ENCODE results near the gene WDR47.
A peak's percentile ranks its signal among the peaks of the same experiment; 100 is the strongest.

The WDR47 gene

DNA sequence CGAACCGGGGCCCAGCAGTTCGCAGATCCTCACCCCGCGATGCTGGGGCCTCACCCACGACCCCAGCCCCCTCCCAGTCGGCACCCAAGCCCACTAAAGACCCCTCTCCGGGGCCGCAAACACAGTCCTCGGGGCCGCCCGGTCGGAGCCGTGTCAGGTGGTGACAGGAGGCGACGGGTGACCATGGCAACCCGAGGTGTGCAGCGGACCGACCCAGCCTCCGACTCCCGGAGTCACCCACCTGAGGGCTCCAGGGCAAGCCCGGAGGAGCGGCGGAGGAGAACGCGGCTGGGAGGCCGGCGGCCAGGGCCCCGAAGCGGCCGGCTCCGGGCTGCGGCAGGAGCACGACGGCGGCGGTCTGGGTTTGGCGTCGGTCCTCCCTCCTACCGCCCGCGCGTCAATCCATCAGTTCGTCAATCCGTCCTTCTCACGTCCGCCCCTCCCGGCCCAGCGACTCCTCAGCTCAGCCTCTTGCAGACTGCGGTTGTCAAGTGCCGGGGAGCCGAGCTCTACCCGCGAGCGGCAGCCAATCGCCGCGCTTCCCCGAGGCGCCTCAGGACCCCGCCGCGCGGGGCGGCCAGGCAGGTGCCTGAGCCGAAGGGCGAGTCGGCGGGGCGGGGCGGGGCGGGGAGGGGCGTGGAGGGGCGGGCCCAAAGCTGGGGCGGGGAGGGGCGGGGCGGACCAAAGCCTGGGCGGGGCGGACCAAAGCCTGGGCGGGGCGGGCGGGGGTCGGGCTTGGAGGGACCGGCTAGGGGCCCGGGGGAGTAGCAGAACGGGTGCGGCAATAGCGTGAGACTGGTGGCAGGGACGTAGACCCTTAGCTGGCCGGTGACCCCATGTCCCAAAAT, at the start of gene WDR47:
WDR47 (minus strand) TSS at position 482 of the 848 bp plus-strand sequence. CDS start 18,590 bp downstream, outside the sequence.
- Histone ChIP-seq H3F3A (ENCODE audit: low read depth) (no peaks in the 10 kb centered on the region), H3K79me2 (ENCODE audit: insufficient read depth, low read length) (peaks cover 17% of the 10 kb centered on the region), H3K9me3 (ENCODE audit: insufficient read depth, low read depth, low read length) (no peaks in the 10 kb centered on the region), H3K27me3 (ENCODE audit: insufficient read depth, low read length, poor library complexity, severe bottlenecking) (no peaks in the 10 kb centered on the region), H3K9ac (ENCODE audit: low read depth, low read length, poor library complexity, severe bottlenecking) (peak within 1 kb of the TSS; percentile 78), H3K9me2 (replicated peaks; ENCODE audit: low read depth, low read length) (no peaks in the 10 kb centered on the region), H3K4me2 (ENCODE audit: low read depth, low read length, poor library complexity, severe bottlenecking) (peak within 1 kb of the TSS; percentile 96), H3K4me3 (ENCODE audit: low read length, poor library complexity, severe bottlenecking) (peak within 1 kb of the TSS; percentile 91), H2AFZ (ENCODE audit: low read length) (peak within 1 kb of the TSS; percentile 100), H4K20me1 (ENCODE audit: insufficient read depth, low read length, poor library complexity, severe bottlenecking) (peaks cover 3% of the 10 kb centered on the region), H3K4me1 (ENCODE audit: insufficient read depth, low read length, poor library complexity, severe bottlenecking) (peaks cover 18% of the 10 kb centered on the region), H3K36me3 (ENCODE audit: insufficient read depth, low read length) (no peaks in the 10 kb centered on the region)
- TF ChIP-seq, protein P1, sequence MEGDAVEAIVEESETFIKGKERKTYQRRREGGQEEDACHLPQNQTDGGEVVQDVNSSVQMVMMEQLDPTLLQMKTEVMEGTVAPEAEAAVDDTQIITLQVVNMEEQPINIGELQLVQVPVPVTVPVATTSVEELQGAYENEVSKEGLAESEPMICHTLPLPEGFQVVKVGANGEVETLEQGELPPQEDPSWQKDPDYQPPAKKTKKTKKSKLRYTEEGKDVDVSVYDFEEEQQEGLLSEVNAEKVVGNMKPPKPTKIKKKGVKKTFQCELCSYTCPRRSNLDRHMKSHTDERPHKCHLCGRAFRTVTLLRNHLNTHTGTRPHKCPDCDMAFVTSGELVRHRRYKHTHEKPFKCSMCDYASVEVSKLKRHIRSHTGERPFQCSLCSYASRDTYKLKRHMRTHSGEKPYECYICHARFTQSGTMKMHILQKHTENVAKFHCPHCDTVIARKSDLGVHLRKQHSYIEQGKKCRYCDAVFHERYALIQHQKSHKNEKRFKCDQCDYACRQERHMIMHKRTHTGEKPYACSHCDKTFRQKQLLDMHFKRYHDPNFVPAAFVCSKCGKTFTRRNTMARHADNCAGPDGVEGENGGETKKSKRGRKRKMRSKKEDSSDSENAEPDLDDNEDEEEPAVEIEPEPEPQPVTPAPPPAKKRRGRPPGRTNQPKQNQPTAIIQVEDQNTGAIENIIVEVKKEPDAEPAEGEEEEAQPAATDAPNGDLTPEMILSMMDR (conservative IDR thresholded peaks at IDR 0.05; ENCODE audit: low read length): no peak
- no peak for TF ChIP-seq EZH2phosphoT487 (IDR thresholded peaks at IDR 0.05; ENCODE audit: borderline replicate concordance)

DNA sequence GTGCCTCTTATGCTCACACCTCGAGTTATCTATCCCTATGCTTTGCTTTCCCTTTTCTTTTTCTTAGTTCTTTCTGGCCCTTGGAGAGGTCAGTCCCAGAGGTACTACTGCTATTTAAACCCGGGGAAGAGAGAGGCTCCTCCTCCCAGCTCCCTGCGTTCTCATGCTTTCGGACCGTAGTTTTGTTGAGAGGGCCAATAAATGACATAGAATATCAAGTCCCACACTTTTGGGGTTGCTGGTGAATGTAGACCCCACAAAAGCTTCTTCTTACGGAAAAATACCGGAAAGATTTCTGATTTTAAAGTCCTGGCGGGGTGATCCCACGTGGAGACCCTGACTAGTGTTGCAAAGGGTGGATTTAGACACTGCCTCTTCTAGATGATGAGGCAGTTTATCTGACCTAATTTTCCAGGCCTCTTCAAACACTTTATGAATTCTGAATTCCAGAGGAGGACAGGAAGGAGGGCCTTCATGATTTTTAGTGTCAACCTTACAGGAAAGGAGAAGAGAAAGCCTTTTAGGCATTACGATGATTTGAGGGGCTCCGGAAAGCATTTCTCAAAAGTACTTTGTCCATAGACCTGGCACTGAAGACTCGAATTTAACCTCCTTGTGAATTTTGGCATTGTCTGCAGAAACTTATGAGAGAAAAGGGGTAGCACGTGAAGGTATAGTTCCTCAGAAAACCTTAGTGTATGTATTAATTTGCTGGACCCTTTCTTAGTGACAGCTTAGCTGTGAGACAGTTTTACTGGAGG, 49.4 kb upstream of the WDR47 start:
- no peaks in the 10 kb centered on the region for H3K9me3 ChIP-seq (ENCODE audit: insufficient read depth, low read depth, low read length)
- TF ChIP-seq EZH2phosphoT487 (IDR thresholded peaks at IDR 0.05; ENCODE audit: borderline replicate concordance): no peak
- TF ChIP-seq, protein P1 (conservative IDR thresholded peaks at IDR 0.05; ENCODE audit: low read length): no peak
- peaks cover 32% of the 10 kb centered on the region for H3K79me2 ChIP-seq (ENCODE audit: insufficient read depth, low read length)
- peak overlapping the region; percentile 93 for H3K4me2 ChIP-seq (ENCODE audit: low read depth, low read length, poor library complexity, severe bottlenecking)
- H3F3A ChIP-seq (ENCODE audit: low read depth): no peaks in the 10 kb centered on the region
- H2AFZ ChIP-seq (ENCODE audit: low read length): peak overlapping the region; percentile 98
- H4K20me1 ChIP-seq (ENCODE audit: insufficient read depth, low read length, poor library complexity, severe bottlenecking): peaks cover 11% of the 10 kb centered on the region
- H3K9me2 ChIP-seq (replicated peaks; ENCODE audit: low read depth, low read length): no peaks in the 10 kb centered on the region
- peaks cover 23% of the 10 kb centered on the region for H3K4me1 ChIP-seq (ENCODE audit: insufficient read depth, low read length, poor library complexity, severe bottlenecking)
- no peaks in the 10 kb centered on the region for H3K27me3 ChIP-seq (ENCODE audit: insufficient read depth, low read length, poor library complexity, severe bottlenecking)
- H3K36me3 ChIP-seq (ENCODE audit: insufficient read depth, low read length): peaks cover 5% of the 10 kb centered on the region; the same call in 1 of the 2 replicates
- H3K9ac ChIP-seq (ENCODE audit: low read depth, low read length, poor library complexity, severe bottlenecking): peak overlapping the region; percentile 80
- peak overlapping the region; percentile 88 for H3K4me3 ChIP-seq (ENCODE audit: low read length, poor library complexity, severe bottlenecking)

DNA sequence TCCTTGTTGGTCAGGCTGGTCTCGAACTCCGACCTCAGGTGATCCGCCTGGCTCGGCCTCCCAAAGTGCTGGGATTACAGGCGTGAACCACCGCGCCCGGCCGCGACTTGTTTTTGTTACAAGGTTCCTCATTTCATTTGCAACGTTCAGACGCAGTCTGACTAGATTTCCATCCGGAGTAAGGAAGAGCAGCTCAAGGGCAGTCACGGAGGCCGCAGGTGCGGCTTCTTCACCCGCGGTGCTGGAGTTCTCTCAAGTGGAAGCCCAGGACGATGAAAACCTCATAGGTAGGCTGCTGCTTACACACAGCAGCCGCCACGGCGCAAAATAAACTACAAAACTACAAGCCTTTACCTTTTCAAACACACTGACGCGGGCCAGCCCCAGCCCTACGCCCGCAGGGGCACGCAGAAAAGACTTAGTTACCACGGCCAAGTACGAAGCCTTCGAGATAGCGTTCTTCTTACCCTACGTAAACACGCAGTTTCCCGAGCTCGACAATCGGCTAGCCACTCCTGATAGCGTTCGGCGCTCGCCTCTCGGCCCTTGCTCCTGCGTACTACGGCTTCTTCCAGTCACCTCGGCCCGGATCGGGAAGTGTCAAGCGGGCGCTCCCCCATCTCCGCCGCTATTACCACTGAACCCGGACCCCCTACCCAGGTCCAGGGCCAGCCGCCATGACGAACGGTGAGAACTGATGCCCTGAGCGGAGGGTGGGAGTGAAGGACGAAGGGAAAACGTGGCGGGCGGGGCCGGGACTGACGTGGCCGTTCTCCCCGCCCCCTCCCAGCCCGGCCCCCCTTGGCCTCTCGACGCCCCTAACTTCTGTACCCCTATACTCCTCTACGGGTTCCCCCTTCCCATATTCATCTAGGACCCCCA, 48.5 kb upstream of the WDR47 start, which contains the start of gene TMEM167B:
TMEM167B (plus strand) TSS at position 569 of the 882 bp plus-strand sequence; CDS start at position 678, 109 bp downstream.
- H3K9me2 ChIP-seq (replicated peaks; ENCODE audit: low read depth, low read length): no peaks in the 10 kb centered on the region
- H3K9ac ChIP-seq (ENCODE audit: low read depth, low read length, poor library complexity, severe bottlenecking): peak within 1 kb of the TSS; percentile 80
- H3K4me1 ChIP-seq (ENCODE audit: insufficient read depth, low read length, poor library complexity, severe bottlenecking): peaks cover 23% of the 10 kb centered on the region
- TF ChIP-seq EZH2phosphoT487 (IDR thresholded peaks at IDR 0.05; ENCODE audit: borderline replicate concordance): no peak
- TF ChIP-seq, protein P1 (conservative IDR thresholded peaks at IDR 0.05; ENCODE audit: low read length): no peak
- peak within 1 kb of the TSS; percentile 88 for H3K4me3 ChIP-seq (ENCODE audit: low read length, poor library complexity, severe bottlenecking)
- H3K27me3 ChIP-seq (ENCODE audit: insufficient read depth, low read length, poor library complexity, severe bottlenecking): no peaks in the 10 kb centered on the region
- peaks cover 32% of the 10 kb centered on the region for H3K79me2 ChIP-seq (ENCODE audit: insufficient read depth, low read length)
- H4K20me1 ChIP-seq (ENCODE audit: insufficient read depth, low read length, poor library complexity, severe bottlenecking): peaks cover 11% of the 10 kb centered on the region
- H3F3A ChIP-seq (ENCODE audit: low read depth): no peaks in the 10 kb centered on the region
- peak within 1 kb of the TSS; percentile 98 for H2AFZ ChIP-seq (ENCODE audit: low read length)
- peak within 1 kb of the TSS; percentile 93 for H3K4me2 ChIP-seq (ENCODE audit: low read depth, low read length, poor library complexity, severe bottlenecking)
- H3K36me3 ChIP-seq (ENCODE audit: insufficient read depth, low read length): peaks cover 5% of the 10 kb centered on the region; the same call in 1 of the 2 replicates
- H3K9me3 ChIP-seq (ENCODE audit: insufficient read depth, low read depth, low read length): no peaks in the 10 kb centered on the region

Measured in Loucy (cell line).